Measurements from ENCODE around the gene RANBP1. TPM values are rescaled to one million over a fixed set of nuclear protein-coding genes. Genes with fewer than 3 reads are reported as not detected.

Gene RANBP1
- total RNA-seq, 1 donor from 2014 or later = 177 TPM

DNA sequence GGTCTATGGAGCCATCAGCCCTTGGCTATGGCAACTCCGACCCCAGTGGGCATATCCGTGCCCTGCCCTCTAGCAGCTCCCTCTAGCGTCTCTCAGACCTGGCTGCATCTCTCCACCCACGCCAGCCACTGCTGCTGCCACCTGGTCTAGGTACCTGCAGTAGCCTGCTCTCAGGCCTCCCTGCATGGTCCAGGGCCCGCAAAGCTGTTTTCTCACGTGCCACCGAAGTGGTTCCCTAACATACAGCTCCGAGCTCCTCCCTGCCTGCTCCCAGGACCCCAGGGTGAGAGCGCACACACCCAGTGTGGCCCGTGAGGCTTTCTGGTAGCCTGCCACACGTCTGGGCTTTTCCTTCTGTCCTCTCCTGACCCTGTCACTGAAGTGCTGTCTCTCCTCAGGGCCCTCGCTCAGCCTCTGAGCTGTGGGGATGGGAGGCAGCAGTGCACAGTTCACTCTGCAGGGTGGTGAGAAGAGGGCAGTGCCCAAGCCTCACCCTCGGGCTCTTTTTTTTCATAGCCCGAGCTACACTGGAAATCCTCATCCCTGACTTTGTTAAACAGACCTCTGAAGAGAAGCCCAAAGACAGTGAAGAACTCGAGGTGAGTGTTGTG, 21.6 kb upstream of the RANBP1 start:
- Histone ChIP-seq H3K4me1 (no peaks in the 10 kb centered on the region), H3K27me3 (no peaks in the 10 kb centered on the region), H3K4me3 (no peak overlapping the region), H3K9me3 (no peaks in the 10 kb centered on the region), H3K36me3 (peaks cover 0 to 93% of the 10 kb centered on the region in 2 donors), H3K27ac (no peak overlapping the region)
- TF ChIP-seq POLR2A (IDR thresholded peaks at IDR 0.05) = no peak
- intact Hi-C loops (cut with DNase I) = no loop called here
- no peak for DNase-seq (ENCODE audit: extremely low spot score in 2 of 2)

DNA sequence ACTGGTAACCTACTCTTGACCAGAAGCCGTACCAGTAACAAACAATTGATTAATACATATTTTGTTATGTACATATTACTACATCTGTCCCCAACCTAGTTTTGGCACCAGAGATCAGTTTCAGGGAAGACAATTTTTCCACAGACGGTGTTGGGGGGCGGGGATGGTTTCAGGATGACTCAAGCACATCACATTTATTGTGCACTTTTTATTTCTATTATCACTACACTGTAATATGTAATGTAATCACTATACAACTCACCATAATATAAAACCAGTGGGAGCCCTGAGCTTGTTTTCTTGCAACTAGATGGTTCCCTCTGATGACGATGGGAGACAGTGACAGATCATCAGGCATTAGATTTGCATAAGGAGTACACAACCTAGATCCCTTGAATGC, 20.4 kb upstream of the RANBP1 start:
- DNase-seq (ENCODE audit: extremely low spot score in 2 of 2) = no peak
- intact Hi-C loops (cut with DNase I) = no loop called here
- Histone ChIP-seq H3K36me3 (peaks cover 0 to 92% of the 10 kb centered on the region in 2 donors), H3K27ac (no peak overlapping the region), H3K9me3 (no peaks in the 10 kb centered on the region), H3K4me3 (no peak overlapping the region), H3K4me1 (no peaks in the 10 kb centered on the region), H3K27me3 (no peaks in the 10 kb centered on the region)
- TF ChIP-seq POLR2AphosphoS5 (IDR thresholded peaks at IDR 0.05; ENCODE audit: insufficient read depth in 1 of 2, low read depth in 1 of 2) (no peak), POLR2A (IDR thresholded peaks at IDR 0.05) (no peak)
- TF ChIP-seq, protein P1, sequence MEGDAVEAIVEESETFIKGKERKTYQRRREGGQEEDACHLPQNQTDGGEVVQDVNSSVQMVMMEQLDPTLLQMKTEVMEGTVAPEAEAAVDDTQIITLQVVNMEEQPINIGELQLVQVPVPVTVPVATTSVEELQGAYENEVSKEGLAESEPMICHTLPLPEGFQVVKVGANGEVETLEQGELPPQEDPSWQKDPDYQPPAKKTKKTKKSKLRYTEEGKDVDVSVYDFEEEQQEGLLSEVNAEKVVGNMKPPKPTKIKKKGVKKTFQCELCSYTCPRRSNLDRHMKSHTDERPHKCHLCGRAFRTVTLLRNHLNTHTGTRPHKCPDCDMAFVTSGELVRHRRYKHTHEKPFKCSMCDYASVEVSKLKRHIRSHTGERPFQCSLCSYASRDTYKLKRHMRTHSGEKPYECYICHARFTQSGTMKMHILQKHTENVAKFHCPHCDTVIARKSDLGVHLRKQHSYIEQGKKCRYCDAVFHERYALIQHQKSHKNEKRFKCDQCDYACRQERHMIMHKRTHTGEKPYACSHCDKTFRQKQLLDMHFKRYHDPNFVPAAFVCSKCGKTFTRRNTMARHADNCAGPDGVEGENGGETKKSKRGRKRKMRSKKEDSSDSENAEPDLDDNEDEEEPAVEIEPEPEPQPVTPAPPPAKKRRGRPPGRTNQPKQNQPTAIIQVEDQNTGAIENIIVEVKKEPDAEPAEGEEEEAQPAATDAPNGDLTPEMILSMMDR (IDR thresholded peaks at IDR 0.05) = no peak

DNA sequence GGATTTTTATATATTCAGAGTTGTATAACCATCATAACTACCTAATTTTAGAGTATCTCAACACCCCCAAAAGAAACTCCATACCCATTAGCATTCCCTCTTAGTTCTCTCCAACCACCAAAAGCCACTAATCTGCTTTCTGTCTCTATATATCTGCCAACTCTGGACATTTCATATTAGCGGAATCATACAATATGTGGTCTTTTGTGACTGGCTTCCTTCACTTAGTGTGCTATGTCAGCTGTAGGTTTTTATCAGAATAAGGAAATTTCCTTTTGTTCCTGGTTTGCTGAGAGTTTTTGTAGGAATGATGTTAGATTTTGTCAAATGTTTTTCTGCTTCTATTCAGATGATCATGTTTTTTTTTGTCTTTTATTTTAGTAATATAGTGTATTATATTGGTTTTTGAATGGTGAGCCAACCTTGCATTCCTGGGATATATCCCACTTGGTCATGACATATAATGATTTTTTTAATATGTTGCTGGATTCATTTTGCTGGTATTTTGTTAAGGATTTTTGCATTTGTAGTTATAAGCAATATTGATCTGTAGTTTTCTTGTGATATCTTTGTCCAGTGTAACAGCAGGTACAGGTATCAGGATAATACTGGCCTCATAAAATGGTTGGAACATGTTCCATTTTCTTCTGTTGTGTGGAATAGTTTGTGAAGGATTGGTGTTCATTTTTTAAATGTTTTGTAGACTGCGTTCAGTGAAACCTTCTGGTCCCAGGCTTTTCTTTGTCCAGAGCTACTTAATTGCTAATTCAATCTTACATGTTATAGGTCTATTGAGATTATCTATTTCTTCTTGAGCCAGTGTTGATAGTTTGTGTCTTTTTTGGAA, 19.1 kb upstream of the RANBP1 start:
- H3K27me3 ChIP-seq = no peaks in the 10 kb centered on the region
- no peak overlapping the region for H3K27ac ChIP-seq
- peaks cover 0 to 89% of the 10 kb centered on the region in 2 donors for H3K36me3 ChIP-seq
- H3K4me1 ChIP-seq = no peaks in the 10 kb centered on the region
- DNase-seq (ENCODE audit: extremely low spot score in 2 of 2) = no peak
- intact Hi-C loops (cut with DNase I) = no loop called here
- no peak overlapping the region for H3K4me3 ChIP-seq
- no peaks in the 10 kb centered on the region for H3K9me3 ChIP-seq
- TF ChIP-seq POLR2AphosphoS5 (IDR thresholded peaks at IDR 0.05; ENCODE audit: insufficient read depth in 1 of 2, low read depth in 1 of 2) (no peak), POLR2A (IDR thresholded peaks at IDR 0.05) (no peak)
- TF ChIP-seq, protein P1 (IDR thresholded peaks at IDR 0.05) = no peak

DNA sequence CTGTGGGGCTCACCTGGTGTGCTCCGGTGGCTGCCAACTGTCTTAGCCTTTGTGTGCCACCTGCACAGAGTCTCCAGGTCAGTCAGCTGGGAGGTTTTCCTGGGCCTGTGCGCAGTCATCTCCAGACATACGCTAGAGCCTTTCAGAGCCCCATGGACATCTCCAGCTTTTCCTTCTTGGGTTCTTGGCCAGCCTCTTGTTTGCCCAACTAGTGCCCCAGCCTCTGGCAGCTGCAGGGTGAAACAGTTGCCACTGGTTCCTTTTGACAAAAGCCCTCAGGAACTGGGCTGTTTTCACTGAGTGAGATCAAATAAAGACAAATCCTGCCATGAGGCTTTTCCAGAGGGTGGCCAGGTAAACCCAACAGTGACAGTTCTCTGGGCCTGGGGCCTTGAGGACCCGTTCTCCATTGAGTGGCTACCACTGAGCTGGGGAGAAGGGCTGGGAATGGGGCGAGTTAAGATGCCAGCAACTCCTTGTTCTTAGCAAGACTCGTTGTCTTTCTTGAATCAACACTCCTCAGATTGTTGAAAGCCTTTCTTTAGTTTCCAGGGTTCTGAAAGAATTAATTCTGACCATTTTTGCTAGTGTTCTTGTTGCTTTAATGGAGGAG, 16.7 kb upstream of the RANBP1 start:
- H3K27me3 ChIP-seq = no peaks in the 10 kb centered on the region
- intact Hi-C loops (cut with DNase I) = no loop called here
- peaks cover 0 to 67% of the 10 kb centered on the region in 2 donors for H3K36me3 ChIP-seq
- no peak for DNase-seq (ENCODE audit: extremely low spot score in 2 of 2)
- H3K27ac ChIP-seq = no peak overlapping the region
- no peaks in the 10 kb centered on the region for H3K9me3 ChIP-seq
- no peaks in the 10 kb centered on the region for H3K4me1 ChIP-seq
- no peak overlapping the region for H3K4me3 ChIP-seq
- TF ChIP-seq, protein P1 (IDR thresholded peaks at IDR 0.05) = no peak
- TF ChIP-seq POLR2AphosphoS5 (IDR thresholded peaks at IDR 0.05; ENCODE audit: insufficient read depth in 1 of 2, low read depth in 1 of 2) (no peak), POLR2A (IDR thresholded peaks at IDR 0.05) (no peak)

DNA sequence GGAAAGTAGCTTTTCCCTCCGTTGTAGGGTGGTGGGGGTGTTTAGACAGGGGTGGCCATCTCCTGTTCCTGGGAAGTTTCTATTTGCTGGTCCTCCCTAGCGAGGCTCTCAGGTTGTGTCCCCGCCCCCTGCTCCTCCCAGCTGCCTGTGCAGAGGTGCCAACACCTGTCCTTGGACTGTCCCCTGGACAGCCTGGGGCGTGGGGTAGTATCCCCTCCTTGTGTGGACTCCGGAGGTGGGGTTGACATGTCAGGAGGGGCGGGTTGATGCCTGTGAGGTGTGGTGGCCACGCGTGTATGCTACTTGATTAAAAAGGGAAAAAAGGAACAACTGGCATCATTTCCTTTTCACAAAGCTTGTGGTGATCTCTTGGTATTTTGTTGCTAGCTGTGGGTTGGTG, 14.3 kb upstream of the RANBP1 start:
- Histone ChIP-seq H3K9me3 (no peaks in the 10 kb centered on the region), H3K4me3 (no peak overlapping the region), H3K36me3 (peaks cover 0 to 63% of the 10 kb centered on the region in 2 donors), H3K4me1 (no peaks in the 10 kb centered on the region), H3K27me3 (no peaks in the 10 kb centered on the region), H3K27ac (no peak overlapping the region)
- intact Hi-C loops (cut with DNase I) = no loop called here
- TF ChIP-seq, protein P1 (IDR thresholded peaks at IDR 0.05) = no peak
- no peak for TF ChIP-seq POLR2A (IDR thresholded peaks at IDR 0.05)
- TF ChIP-seq POLR2AphosphoS5 (IDR thresholded peaks at IDR 0.05; ENCODE audit: insufficient read depth in 1 of 2, low read depth in 1 of 2) = no peak
- no peak for DNase-seq (ENCODE audit: extremely low spot score in 2 of 2)

Data from vagina (tissue), 2 donors.